CD8-positive, alpha-beta memory T cell (primary cell): Measurements from ENCODE around the gene AP1S3. TPM values are rescaled to one million over a fixed set of nuclear protein-coding genes. Genes with fewer than 3 reads are reported as not detected.
"Not testable (repeated sequence)": the region's sequence is repeated elsewhere in the genome, so short reads cannot be mapped to it uniquely, and the experiment has no call there.

Experiments used
- CTCF ChIA-PET: fragments of 350-600 bp; sonication (Branson Sonifier 250); formaldehyde crosslinking; loops from one replicate; lab custom pipeline; 2021; ENCODE audit warnings: antibody characterized with exemption; lab: Charles Lee
- POLR2A ChIA-PET: fragments of 350-600 bp; sonication (Branson Sonifier 250); formaldehyde crosslinking; loops from one replicate; lab custom pipeline; 2021; ENCODE audit warnings: antibody characterized with exemption; lab: Charles Lee
- DNase-seq, 5 donors: peaks; one replicate each; pipeline versions ENCODE4 v3.0.0 to v3.0.0-alpha.2; 2020 to 2022; ENCODE audit warnings: mixed read lengths in 1 of 5
- H3K27ac ChIP-seq: one replicate; pipeline ENCODE4 v1.7.0; 2013; ENCODE audit warnings: low read depth, mild to moderate bottlenecking, low read length, moderate library complexity
- H3K27me3 ChIP-seq: 2 replicates; pipeline ENCODE4 v1.7.0; 2013; ENCODE audit warnings: low read length, mild to moderate bottlenecking; ENCODE audit not compliant: insufficient read depth, poor library complexity, severe bottlenecking
- H3K36me3 ChIP-seq: 2 replicates; pipeline ENCODE4 v1.7.0; 2013; ENCODE audit warnings: mild to moderate bottlenecking, low read length, moderate library complexity; ENCODE audit not compliant: insufficient read depth
- H3K4me1 ChIP-seq: 2 replicates; pipeline ENCODE4 v1.7.0; 2013; ENCODE audit warnings: mild to moderate bottlenecking, low read length, moderate library complexity; ENCODE audit not compliant: insufficient read depth
- H3K4me3 ChIP-seq: 2 replicates; pipeline ENCODE4 v1.7.0; 2013; ENCODE audit warnings: mild to moderate bottlenecking, low read length
- H3K9me3 ChIP-seq: 2 replicates; pipeline ENCODE4 v1.7.0; 2013; ENCODE audit warnings: mild to moderate bottlenecking, low read length
- H3K27ac Mint-ChIP-seq, 8 donors: one replicate each; pipeline ENCODE4 v1.8.0; 2020 to 2021; ENCODE audit warnings: mixed read lengths in 8 of 8, mild to moderate bottlenecking in 6 of 8, inconsistent platforms in 3 of 8, moderate library complexity in 3 of 8
- H3K27me3 Mint-ChIP-seq, 2 donors: one replicate each; pipeline ENCODE4 v1.8.0; 2020 to 2021; ENCODE audit warnings: mixed read lengths in 2 of 2, mild to moderate bottlenecking in 1 of 2, moderate library complexity in 1 of 2
- H3K36me3 Mint-ChIP-seq, 3 donors: one replicate each; pipeline ENCODE4 v1.8.0; 2020 to 2021; ENCODE audit warnings: mixed read lengths in 3 of 3, inconsistent platforms in 1 of 3, mild to moderate bottlenecking in 1 of 3
- H3K4me1 Mint-ChIP-seq, 3 donors: one replicate each; pipeline ENCODE4 v1.8.0; 2020 to 2021; ENCODE audit warnings: mixed read lengths in 3 of 3, inconsistent platforms in 1 of 3, mild to moderate bottlenecking in 1 of 3
- H3K4me3 Mint-ChIP-seq, 7 donors: one replicate each; pipeline ENCODE4 v1.8.0; 2020 to 2021; ENCODE audit warnings: mixed read lengths in 7 of 7, mild to moderate bottlenecking in 6 of 7, moderate library complexity in 4 of 7, inconsistent platforms in 2 of 7
- H3K9me3 Mint-ChIP-seq, 5 donors: one replicate each; pipeline ENCODE4 v1.8.0; 2020 to 2022; ENCODE audit warnings: mixed read lengths in 5 of 5, mild to moderate bottlenecking in 3 of 5, moderate library complexity in 2 of 5, inconsistent platforms in 1 of 5
- polyA plus RNA-seq: library from polyadenylated mRNA; unstranded; fragments of 300-500 nt; fragmentation: Illumina TruSeq; gene quantifications from one replicate; pipeline ENCODE4 v1.2.3, GENCODE V29; 2021
- total RNA-seq, 2 experiments: library from RNA; stranded (reverse); gene quantifications; one replicate each; pipeline ENCODE4 v1.2.3, GENCODE V29; 2021

AP1S3 gene
- total and polyA plus RNA-seq, 3 experiments from 2014 or later: 3.9 to 16.9 (median 15.4) TPM

GRCh38 chr2:223789423-223789822 lies 48.0 kb downstream of the AP1S3 start:
- H3K4me1 ChIP-seq: no peaks in the 10 kb centered on the region

GRCh38 chr2:223788826-223789225 lies 48.6 kb downstream of the AP1S3 start:
- Histone ChIP-seq H3K27me3 (no peaks in the 10 kb centered on the region), H3K4me1 (no peaks in the 10 kb centered on the region), H3K27ac (no peak overlapping the region), H3K36me3 (no peaks in the 10 kb centered on the region), H3K9me3 (no peaks in the 10 kb centered on the region), H3K4me3 (no peak overlapping the region)
- ChIA-PET POLR2A (no interaction called here), CTCF (interaction anchor here (0.7 kb wide), 1 partner anchor 1422 kb away, joined by 3 read pairs; no protein-coding TSS in a partner anchor)
- Mint-ChIP-seq H3K27ac (peak overlapping the region in 1 of 8 donors; percentile 43), H3K36me3 (peaks cover 0 to 23% (median 5%) of the 10 kb centered on the region in 3 donors), H3K4me1 (no peaks in the 10 kb centered on the region), H3K27me3 (peaks cover 0 to 5% of the 10 kb centered on the region in 2 donors), H3K9me3 (peaks cover 0 to 3% (median 0%) of the 10 kb centered on the region in 5 donors), H3K4me3 (no peak overlapping the region)
- DNase-seq: no peak

More at GRCh38 chr2:223789423-223789822, 48.0 kb downstream of the AP1S3 start:
- Mint-ChIP-seq H3K9me3 (peaks cover 0 to 3% (median 0%) of the 10 kb centered on the region in 5 donors), H3K4me1 (no peaks in the 10 kb centered on the region), H3K27me3 (peaks cover 0 to 2% of the 10 kb centered on the region in 2 donors), H3K36me3 (peaks cover 0 to 17% (median 5%) of the 10 kb centered on the region in 3 donors), H3K27ac (no peak overlapping the region), H3K4me3 (no peak overlapping the region)
- Histone ChIP-seq H3K27me3 (no peaks in the 10 kb centered on the region), H3K36me3 (no peaks in the 10 kb centered on the region), H3K9me3 (no peaks in the 10 kb centered on the region), H3K27ac (no peak overlapping the region), H3K4me3 (no peak overlapping the region)
- DNase-seq: no peak
- CTCF ChIA-PET: interaction anchor here (0.7 kb wide), 1 partner anchor 1421 kb away, joined by 3 read pairs; no protein-coding TSS in a partner anchor
- POLR2A ChIA-PET: no interaction called here

- H3K4me1 ChIP-seq, H3K9me3 ChIP-seq, H3K27me3 ChIP-seq, H3K27ac ChIP-seq, CTCF ChIA-PET, H3K27ac Mint-ChIP-seq, POLR2A ChIA-PET, DNase-seq, H3K36me3 ChIP-seq, H3K27me3 Mint-ChIP-seq, H3K4me3 ChIP-seq, H3K4me1 Mint-ChIP-seq, H3K4me3 Mint-ChIP-seq, H3K9me3 Mint-ChIP-seq: not testable (repeated sequence)
- H3K36me3 Mint-ChIP-seq: peaks cover 0 to 24% (median 5%) of the 10 kb centered on the region in 3 donors
Observed at GRCh38 chr2:223788106-223788505, 49.3 kb downstream of the AP1S3 start.

GRCh38 chr2:223787358-223787757 lies 50.0 kb downstream of the AP1S3 start:
- Mint-ChIP-seq H3K4me3 (no peak overlapping the region), H3K36me3 (peaks cover 0 to 24% (median 7%) of the 10 kb centered on the region in 3 donors), H3K27ac (no peak overlapping the region), H3K4me1 (no peaks in the 10 kb centered on the region), H3K9me3 (no peaks in the 10 kb centered on the region), H3K27me3 (peaks cover 0 to 5% of the 10 kb centered on the region in 2 donors)
- H3K4me3 ChIP-seq: no peak overlapping the region
- no peak overlapping the region for H3K27ac ChIP-seq
- H3K9me3 ChIP-seq: no peaks in the 10 kb centered on the region
- ChIA-PET POLR2A (no interaction called here), CTCF (no interaction called here)
- no peak for DNase-seq
- no peaks in the 10 kb centered on the region for H3K4me1 ChIP-seq
- no peaks in the 10 kb centered on the region for H3K27me3 ChIP-seq
- no peaks in the 10 kb centered on the region for H3K36me3 ChIP-seq

- H3K36me3 ChIP-seq: no peaks in the 10 kb centered on the region
- DNase-seq: no peak
- H3K4me3 Mint-ChIP-seq: no peak overlapping the region
- no peak overlapping the region for H3K4me3 ChIP-seq
- H3K27me3 Mint-ChIP-seq: peaks cover 0 to 5% of the 10 kb centered on the region in 2 donors
- H3K4me1 Mint-ChIP-seq: no peaks in the 10 kb centered on the region
- no peaks in the 10 kb centered on the region for H3K9me3 Mint-ChIP-seq
- CTCF ChIA-PET: no interaction called here
- no peaks in the 10 kb centered on the region for H3K9me3 ChIP-seq
- H3K27ac ChIP-seq: no peak overlapping the region
- H3K27me3 ChIP-seq: no peaks in the 10 kb centered on the region
- no peaks in the 10 kb centered on the region for H3K4me1 ChIP-seq
- POLR2A ChIA-PET: no interaction called here
- no peak overlapping the region for H3K27ac Mint-ChIP-seq
- H3K36me3 Mint-ChIP-seq: peaks cover 0 to 24% (median 7%) of the 10 kb centered on the region in 3 donors
Observed at GRCh38 chr2:223786943-223787342, 50.4 kb downstream of the AP1S3 start.

- Histone ChIP-seq H3K4me1 (no peaks in the 10 kb centered on the region), H3K4me3 (no peak overlapping the region), H3K27me3 (no peaks in the 10 kb centered on the region), H3K27ac (no peak overlapping the region), H3K36me3 (no peaks in the 10 kb centered on the region), H3K9me3 (no peaks in the 10 kb centered on the region)
- H3K4me1 Mint-ChIP-seq: no peaks in the 10 kb centered on the region
- CTCF ChIA-PET: no interaction called here
- POLR2A ChIA-PET: no interaction called here
- peaks cover 0 to 5% of the 10 kb centered on the region in 2 donors for H3K27me3 Mint-ChIP-seq
- DNase-seq: no peak
- H3K9me3 Mint-ChIP-seq: no peaks in the 10 kb centered on the region
- H3K4me3 Mint-ChIP-seq: no peak overlapping the region
- H3K36me3 Mint-ChIP-seq: peaks cover 0 to 24% (median 7%) of the 10 kb centered on the region in 3 donors
- H3K27ac Mint-ChIP-seq: no peak overlapping the region
Observed at GRCh38 chr2:223786236-223786635, 51.1 kb downstream of the AP1S3 start.

GRCh38 chr2:223784221-223784772 lies 53.1 kb downstream of the AP1S3 start:
- peak overlapping the region in 1 of 8 donors; percentile 54 for H3K27ac Mint-ChIP-seq
- CTCF ChIA-PET: no interaction called here
- no peaks in the 10 kb centered on the region for H3K4me1 Mint-ChIP-seq

GRCh38 chr2:223782629-223783028 lies 54.8 kb downstream of the AP1S3 start:
- Mint-ChIP-seq H3K4me3 (no peak overlapping the region), H3K4me1 (no peaks in the 10 kb centered on the region), H3K27ac (peak overlapping the region in 1 of 8 donors; percentile 15), H3K9me3 (no peaks in the 10 kb centered on the region), H3K27me3 (peaks cover 0 to 5% of the 10 kb centered on the region in 2 donors), H3K36me3 (peaks cover 0 to 20% (median 6%) of the 10 kb centered on the region in 3 donors)
- Histone ChIP-seq H3K9me3 (no peaks in the 10 kb centered on the region), H3K4me1 (no peaks in the 10 kb centered on the region), H3K27me3 (no peaks in the 10 kb centered on the region), H3K27ac (no peak overlapping the region), H3K36me3 (no peaks in the 10 kb centered on the region), H3K4me3 (no peak overlapping the region)
- DNase-seq: no peak
- POLR2A ChIA-PET: no interaction called here
- CTCF ChIA-PET: no interaction called here

More at GRCh38 chr2:223784221-223784772, 53.1 kb downstream of the AP1S3 start:
- Mint-ChIP-seq H3K4me3 (no peak overlapping the region), H3K27me3 (peaks cover 0 to 5% of the 10 kb centered on the region in 2 donors), H3K36me3 (peaks cover 0 to 24% (median 7%) of the 10 kb centered on the region in 3 donors), H3K9me3 (no peaks in the 10 kb centered on the region)
- no peaks in the 10 kb centered on the region for H3K36me3 ChIP-seq
- no peaks in the 10 kb centered on the region for H3K27me3 ChIP-seq
- H3K4me3 ChIP-seq: no peak overlapping the region
- POLR2A ChIA-PET: no interaction called here
- no peaks in the 10 kb centered on the region for H3K4me1 ChIP-seq
- H3K27ac ChIP-seq: no peak overlapping the region
- no peak for DNase-seq
- H3K9me3 ChIP-seq: no peaks in the 10 kb centered on the region
